H4 (cell line): Measurements from ENCODE around the gene CMPK1. TPM values are rescaled to one million over a fixed set of nuclear protein-coding genes. Genes with fewer than 3 reads are reported as not detected.
"Not testable (repeated sequence)": the region's sequence is repeated elsewhere in the genome, so short reads cannot be mapped to it uniquely, and the experiment has no call there.

Source experiments
- DNase-seq: peaks from one replicate; pipeline ENCODE4 v3.0.0-alpha.2; 2015; ENCODE audit warnings: low spot score
- total RNA-seq: library from RNA; depleted of rRNA; stranded (reverse); fragments of >200 nt; shearing (Covaris generic); gene quantifications from 2 replicates; pipeline ENCODE4 v1.2.3, GENCODE V29; 2014

Gene CMPK1
- total RNA-seq, 1 experiment from 2014 or later: 137 TPM

DNA sequence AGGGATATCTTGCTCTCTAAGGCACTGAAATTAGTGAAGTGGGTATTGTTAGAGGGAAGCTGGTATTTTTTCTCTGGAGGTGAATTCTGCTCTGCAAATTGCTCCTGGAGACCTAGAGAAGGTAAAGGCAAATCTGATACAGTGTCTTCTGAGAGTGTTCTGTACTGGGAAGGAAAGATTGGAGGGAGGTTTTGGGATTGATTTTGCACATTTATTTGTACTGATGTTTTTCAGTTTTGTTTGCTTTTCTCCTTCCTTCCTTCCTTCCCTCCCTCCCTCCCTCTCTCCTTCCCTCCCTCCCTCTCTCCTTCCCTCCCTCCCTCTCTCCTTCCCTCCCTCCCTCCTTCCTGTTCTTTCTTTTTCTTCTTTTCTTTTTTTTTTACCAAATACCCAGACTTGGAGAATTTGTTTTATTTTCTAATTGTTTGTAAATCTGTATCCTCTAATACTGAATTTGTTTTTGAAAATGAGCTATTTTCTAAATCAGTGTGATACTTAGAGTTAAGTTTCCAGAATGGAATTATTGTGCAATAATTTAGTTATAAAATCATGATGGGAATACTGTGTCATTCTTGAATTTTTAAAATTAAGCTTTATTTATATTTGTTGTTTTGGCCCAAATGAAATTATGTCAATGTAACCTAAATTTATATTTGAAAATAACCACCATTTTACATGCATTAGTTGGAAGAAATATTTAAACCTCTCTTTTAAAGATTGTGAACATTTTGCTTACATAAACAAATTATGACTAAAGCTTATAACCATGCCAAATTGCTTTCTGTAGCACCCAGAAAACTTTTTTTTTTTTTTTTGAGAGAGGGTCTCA is 4.9 kb downstream of the CMPK1 start:
- no peak for DNase-seq

DNA sequence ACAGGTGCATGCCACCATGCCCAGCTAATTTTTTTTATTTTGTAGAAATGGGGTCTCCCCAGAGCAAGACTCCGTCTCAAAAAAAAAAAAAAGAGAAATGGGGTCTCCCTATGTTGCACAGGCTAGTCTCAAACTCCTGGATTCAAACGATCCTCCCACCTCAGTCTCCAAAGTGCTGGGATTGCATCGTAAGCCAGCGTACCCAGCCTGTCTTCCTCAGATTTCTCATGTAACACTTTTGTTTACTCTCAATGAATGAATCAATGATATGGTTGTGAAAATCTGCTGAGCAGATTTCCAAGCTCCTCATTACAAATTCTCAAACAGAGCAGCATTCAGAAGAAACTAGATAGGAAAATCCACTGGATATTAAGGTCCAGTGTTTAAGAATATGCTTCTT is 6.6 kb downstream of the CMPK1 start:
- no peak for DNase-seq

DNA sequence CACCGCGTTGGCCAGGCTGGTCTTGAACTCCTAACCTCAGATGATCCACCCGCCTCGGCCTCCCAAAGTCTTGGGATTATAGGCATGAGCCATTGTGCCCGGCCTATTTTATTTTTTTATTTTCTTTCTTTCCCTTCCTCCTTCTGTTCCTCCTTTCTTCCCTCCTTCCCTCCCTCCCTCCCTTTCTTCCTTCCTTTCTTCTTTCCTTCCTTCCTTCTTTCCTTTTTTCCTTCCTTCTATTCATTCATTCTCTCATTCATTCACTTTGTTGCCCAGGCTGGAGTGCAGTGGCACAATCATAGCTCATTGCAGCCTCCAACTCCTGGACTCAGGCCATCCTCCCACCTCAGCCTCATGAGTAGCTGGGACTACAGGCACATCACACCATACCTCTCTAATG is 13.4 kb downstream of the CMPK1 start:
- DNase-seq: not testable (repeated sequence)

DNA sequence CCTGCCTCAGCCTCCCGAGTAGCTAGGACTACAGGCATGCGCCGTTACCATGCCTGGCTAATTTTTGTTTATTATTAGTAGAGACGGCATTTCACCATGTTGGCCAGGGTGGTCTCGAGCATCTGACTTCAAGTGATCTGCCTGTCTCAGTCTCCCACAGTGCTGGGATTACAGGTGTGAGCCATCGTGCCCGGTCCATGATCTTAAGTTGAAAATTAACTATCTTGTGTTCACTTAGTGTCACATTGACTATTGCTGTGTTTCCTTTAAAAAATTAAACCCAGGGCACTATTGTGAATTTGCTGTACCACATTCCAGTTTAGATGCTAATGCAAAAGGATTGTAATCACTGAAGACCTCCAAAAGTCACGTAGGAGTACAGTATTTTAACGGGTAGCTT is 14.1 kb downstream of the CMPK1 start:
- DNase-seq: no peak

DNA sequence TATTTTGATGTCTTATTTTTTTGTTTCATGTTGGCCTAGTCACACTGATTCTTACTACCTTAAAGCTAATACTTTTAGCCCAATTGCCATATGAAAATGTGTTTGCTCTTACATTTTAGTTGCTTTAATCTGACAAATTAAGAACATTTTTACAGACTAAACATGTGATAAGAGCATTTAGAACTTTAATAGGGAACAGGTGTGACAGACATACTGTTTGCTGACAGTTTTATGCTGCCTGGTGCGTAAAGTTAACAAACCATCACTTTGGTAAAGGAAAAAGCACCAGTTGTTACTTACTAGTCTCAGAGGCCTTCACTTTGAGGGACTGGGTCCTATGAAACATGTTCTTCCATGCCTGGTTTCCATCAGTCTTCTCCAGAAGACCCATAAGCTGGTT is 14.7 kb downstream of the CMPK1 start:
- no peak for DNase-seq

DNA sequence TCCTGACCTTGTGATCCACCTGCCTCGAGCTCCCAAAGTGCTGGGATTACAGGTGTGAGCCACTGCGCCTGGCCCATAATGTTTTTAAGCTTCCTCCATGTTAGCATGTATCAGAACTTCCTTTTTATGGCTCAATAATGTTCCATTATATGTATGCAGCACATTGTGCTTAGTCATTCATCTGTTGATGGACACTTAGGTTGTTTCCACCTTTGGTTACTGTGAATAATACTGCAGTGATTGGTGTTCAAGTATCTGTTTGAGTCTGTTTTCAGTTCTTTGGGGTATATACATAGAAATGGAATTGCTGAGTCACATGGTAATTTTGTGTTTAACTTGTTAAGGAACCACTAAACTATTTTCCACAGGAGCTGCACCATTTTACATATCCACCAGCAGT is 17.7 kb downstream of the CMPK1 start:
- DNase-seq: peak; percentile 20

DNA sequence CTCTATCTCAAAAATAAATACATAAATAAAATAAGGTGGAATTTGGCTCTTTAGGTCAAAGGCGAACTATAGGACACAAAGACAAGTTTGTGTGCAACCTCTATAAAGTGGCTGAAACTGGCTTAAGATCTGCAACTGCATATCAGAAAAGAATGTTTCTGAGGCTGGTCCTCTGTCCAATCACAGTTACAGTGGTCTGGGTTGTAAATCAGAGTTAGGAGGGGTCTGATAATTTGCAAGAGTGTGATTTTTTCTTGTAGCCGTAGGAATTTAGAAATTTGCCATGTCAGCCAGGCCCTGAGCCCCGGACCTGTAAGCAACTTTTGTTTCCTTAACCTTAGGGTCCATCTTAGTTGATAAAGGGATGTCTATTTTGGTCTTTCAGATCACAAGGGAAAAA is 27.8 kb downstream of the CMPK1 start:
- DNase-seq: no peak

DNA sequence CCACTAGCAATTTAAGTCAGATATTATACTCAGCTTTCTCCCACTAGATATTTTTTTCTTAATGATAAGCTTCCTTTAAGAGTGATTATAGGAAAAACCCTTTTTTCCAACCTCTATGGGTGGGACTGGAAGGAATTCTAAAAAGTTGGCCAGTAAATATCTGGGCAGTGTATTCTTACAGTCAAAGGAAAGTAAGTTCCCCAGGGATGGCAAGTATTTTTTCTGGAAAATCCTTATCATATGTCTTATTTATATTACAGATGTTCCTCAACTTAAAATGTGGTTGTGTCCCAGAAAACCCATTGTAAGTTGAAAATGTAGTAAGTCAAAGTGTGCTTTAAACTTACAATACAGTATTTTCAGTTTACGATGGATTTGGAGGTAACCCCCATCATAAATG is 29.2 kb downstream of the CMPK1 start:
- DNase-seq: no peak

DNA sequence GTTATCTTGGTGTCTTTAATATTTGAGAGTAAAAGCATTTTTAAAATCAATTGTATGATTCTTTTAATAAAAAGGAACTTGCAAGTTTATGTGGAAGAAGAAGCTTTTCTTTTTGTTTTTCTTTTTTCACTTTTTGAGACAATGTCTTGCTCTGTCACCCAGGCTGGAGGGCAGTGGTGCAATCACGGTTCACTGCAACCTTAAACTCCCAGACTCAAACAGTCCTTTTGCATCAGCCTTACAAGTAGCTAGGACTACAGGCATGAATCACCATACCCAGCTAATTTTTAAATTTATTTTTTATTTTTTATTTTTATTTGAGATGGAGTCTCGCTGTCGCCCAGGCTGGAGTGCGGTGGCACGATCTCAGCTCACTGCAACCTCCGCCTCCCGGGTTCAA is 34.1 kb downstream of the CMPK1 start:
- no peak for DNase-seq

DNA sequence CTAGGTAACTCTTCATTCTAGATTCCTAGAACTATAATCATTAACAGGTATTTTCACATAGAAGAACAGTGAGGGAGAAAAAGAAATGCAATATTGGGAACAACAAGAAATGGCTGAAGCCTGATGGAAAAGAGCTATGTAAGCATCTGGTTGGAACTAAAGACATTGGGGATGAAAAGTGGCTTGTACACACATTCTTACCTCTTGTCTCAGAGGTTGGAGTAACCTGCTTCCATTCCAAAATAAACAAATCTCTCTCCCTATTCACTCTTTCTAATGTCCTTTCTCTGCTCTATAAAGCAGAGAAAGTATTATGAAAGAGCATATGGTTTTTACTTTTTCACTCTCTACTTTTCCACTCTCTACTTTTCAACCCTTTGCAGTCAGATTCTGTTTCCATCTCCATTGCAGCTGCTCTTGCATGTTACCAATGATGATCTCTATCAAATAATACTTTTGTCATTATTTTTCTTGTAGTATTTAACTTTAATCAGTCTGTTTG is 37.5 kb downstream of the CMPK1 start:
- no peak for DNase-seq

DNA sequence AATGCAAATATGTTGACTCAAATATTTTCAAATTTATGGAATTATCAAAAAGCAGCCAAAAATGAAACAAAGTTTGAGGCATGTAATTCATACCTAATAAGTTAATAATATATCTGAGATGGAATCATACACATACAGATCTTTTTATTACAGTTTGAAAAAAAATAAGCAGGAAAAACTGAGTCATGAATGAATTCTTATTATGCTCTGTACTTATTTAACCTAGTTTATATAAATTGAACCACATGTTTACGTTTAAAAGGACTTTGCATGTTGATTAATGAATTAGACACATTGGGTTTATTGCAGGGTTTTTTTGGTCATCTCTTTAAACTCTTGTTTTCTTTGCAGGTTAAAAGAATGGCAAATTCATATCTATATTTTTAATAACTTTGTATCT is 40.9 kb downstream of the CMPK1 start:
- no peak for DNase-seq

DNA sequence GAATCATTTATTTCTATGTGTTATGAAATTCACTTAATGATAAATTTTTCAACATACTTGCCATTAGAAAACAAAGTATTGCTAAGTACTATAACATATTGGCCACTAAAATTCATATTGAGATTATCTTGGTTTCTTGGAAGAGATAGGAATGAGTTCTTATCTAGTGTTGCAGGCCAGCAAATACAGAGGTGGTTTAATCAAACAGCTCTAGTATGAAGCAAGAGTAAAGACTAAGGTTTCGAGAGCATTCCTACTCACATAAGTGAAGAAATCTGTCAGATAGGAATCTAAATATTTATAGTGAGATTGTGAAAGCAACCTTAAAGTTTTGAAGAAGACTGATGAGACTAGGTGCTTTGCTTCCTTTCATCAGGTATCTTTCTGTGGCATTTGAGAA is 44.6 kb downstream of the CMPK1 start:
- no peak for DNase-seq

DNA sequence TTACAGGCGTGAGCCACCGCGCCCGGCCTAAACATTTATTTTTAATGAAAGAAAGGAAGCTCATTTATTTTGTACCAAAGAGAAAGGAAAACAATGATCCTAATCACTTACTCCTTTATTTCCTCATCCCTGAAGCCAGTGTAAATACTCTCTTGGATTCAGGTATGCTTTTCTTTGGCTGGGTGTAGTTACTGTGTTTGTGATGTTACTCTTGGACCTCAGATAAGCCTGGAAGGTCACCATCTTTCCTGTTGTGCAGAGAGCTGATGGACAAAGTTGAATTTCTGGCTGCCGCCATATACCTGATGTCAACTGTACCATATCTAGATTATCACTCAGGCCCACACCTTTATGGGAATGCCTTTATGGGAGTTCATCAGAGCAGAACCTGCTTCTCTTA is 47.1 kb downstream of the CMPK1 start:
- no peak for DNase-seq

DNA sequence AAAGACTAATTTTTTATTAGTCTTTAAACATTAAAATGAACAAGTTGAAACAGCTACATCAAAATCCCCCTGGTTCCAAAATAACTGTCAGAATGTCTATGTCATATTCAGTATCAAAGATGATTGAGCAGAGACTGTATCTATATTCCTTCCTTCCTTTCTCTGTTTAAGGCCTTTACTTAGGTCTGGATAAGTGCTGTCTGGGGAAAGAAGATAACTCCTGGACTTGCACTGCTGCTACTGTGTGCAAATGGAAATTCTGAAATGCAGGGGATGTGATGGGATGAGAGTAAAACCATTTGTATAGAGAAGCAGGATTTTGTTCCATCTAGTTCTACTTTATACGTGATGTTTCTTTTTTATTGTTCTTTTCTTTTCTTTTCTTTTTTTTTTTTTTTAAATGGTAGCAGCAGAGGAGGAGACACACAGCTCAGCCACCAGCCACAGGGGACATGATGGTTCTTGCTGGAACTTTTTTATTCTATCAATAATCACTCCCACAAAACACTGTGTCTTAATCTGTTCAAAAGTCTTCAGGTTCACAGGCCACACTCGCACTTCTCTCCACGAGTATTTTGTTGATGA is 48.9 kb downstream of the CMPK1 start:
- DNase-seq: no peak

DNA sequence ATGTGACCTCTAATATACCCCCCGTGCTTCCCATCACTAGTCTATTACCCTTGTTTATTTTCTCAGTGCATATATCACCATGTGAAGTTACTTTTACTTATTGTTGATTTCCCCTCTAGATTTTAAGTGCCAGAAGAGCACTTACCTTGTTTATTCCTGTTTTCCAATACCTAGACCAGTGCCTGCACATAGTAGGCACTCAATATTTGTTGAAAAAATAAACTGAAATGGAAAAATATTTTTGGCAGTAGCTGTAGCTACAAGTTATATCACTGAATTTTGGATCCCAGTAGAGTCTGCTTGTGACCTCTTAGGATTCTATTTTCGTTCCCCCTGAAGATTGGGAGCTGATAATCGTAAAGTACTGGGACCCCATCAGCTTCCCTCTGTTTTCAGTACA is 50.5 kb downstream of the CMPK1 start:
- DNase-seq: no peak

DNA sequence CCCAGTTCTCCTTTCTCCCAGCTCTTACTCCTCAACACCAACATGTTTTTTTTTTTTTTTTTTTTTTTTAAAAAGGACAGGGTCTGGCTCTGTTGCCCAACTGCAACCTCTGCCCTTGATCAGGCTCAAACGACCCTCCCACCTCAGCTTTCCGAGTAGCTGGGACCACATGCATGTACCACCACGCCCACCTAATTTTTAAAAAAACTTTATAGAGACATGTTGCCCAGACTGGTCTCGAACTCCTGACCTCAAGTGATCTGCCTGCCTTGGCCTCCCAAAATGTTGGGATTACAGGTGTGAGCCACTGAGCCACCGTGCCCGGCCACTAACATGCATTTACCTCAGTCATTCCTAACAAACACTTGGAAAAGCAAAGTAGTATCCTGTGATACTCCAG is 51.4 kb downstream of the CMPK1 start:
- DNase-seq: no peak

DNA sequence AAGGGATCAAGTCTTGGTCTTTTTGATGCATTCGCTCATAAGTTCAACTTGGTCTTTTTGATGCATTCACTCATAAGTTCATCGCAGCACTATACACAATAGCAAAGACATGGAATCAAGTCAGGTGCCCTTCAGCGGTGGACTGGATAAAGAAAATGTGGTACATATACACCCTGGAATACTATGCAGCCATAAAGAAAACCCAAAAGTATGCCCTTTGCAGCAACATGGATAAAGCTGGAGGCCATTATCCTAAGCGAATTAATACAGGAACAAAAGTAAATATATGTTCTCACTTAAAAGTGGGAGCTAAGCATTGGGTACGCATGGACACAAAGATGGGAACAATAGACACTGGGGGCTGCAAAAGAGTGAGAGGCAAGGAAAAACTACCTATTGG is 52.7 kb downstream of the CMPK1 start:
- no peak for DNase-seq

DNA sequence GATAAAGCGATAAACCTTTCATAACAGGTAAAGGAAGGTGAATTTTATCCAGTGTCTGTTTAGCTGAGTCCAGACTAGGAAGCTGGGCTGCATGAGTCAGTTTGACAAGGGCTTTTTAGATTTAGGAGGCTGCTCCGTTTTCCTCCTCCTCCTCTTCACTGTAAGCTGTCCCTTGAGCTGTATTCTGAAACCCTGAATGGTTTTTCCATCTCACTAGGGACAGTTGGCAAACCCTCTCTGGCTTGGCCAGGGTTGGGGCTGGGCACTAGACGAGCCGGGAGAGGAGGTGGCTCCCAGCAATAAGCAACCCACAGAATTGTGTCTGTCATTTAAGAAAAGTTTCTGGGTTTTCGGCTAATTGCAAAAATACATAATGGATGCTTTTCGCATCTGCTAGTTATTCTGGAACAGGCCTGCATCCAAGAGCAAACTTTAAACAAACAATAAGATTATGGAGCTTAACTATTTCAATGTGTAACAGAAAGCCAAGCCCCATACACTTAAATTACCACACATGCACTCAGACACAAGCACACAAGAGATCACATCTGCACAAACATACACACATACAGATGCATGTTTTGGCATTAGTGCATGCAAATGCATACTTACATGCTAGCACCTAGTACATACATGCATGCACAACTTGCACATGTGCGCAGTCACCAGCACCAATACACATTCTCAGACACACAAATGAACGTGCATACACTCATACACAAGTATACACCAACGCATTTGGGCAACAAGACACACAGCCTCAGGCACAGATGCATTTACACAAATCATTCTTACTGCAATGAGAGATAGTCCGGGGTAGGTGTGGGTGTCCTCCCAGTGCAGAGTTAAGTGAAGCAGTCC is 54.7 kb downstream of the CMPK1 start:
- no peak for DNase-seq

DNA sequence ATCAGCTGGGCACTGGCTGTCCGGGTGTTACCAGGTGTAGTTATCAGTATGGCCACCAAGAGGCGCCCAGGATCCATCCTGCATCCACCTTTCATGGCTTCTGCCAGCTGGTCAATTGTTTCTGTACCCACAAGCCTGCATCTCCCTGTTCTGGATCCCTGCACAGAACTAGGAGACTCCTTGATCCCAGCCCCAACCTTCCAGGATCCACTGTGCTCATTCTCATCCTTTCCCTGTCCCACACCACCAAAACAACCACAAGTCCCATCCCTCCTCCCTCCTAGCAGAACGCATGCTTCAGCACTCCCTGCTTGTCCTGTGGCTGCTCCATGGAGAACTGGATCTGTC is 55.3 kb downstream of the CMPK1 start:
- DNase-seq: peak; percentile 60

DNA sequence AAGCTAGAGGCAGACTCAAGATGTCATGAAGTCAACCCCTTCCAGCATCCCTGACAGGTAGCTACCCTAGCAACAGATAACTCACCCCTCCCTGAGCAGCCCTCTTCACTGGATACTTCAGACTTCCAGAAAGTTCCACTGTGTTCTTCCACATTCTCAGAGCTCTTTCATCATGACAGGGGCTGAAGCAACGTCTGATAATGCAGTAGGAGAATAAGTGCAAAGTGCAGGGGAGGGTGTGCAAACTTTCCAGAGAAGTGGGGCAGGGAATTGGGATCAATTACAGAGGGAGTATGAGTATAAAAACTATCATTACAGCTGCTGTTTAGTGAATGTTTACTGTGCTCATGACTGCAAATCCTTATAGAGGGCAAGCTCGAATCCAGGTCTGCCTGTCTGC is 56.1 kb downstream of the CMPK1 start:
- no peak for DNase-seq

DNA sequence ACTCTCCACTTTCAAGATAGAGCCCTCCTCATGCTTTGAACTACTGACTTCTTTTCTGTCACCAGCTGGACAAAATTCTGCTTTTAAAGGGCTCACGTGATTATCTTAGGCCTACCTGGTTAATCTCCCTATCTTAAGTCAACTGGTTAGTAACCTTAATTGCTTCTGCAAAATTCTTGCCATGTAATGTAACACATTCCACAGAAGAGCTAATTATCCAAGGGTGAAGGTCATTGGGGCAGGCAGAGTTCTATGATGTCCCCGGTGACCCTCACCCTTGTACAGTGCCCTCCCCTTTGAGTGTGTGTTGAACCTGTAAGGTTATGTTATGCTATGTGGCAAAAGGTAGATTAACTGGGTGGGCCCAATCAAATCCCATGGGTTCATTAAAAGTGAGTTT is 57.3 kb downstream of the CMPK1 start:
- DNase-seq: no peak

DNA sequence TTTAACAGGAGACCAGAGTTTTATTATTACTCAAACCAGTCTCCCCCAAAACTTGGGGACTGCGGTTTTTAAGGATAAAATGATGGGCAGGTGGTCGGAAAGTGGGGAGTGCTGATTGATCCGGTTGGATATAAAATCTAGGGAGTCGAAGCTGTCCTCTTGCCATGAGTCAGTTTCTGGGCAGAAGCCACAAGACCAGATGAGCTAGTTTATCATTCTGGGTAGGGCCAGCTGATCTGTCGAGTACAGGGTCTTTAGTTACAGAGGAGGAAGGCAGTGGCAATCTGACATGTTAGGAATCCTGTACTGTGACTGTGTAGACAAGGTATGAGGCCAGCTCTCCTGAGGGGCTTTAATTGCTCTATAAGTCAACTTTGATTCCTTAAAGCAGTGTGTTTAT is 59.6 kb downstream of the CMPK1 start:
- DNase-seq: no peak

DNA sequence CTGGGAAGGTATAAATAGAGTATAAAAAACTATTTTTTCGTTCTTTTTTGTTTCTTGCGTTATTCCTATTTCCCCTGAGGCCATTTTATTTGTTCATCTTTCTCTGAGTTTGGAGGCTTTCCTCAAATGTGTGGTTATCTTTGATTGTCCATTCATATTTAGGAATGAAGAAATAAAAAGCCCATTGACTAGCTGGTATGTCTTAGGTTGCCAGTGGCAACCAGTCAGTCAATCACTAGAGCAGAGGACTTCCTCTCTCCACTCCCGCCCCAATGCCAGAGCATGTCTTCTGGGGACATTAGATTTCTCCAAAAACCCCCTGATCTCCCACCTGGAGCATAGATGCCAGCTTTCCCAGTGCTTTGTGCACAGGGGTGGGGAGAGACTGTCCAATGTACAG is 61.8 kb downstream of the CMPK1 start:
- no peak for DNase-seq
